HG03439 (cell line): ENCODE data around the gene TMEM150A.
"Not testable (repeated sequence)": the region's sequence is repeated elsewhere in the genome, so short reads cannot be mapped to it uniquely, and the experiment has no call there.

Experiments used
- ATAC-seq: cut with Tn5 transposase; IDR thresholded peaks from one replicate; pipeline ENCODE4 v1.9.1; 2021; ENCODE audit warnings: mild to moderate bottlenecking, moderate library complexity; ENCODE audit not compliant: unreplicated experiment

TMEM150A gene, protein sequence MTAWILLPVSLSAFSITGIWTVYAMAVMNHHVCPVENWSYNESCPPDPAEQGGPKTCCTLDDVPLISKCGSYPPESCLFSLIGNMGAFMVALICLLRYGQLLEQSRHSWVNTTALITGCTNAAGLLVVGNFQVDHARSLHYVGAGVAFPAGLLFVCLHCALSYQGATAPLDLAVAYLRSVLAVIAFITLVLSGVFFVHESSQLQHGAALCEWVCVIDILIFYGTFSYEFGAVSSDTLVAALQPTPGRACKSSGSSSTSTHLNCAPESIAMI

DNA sequence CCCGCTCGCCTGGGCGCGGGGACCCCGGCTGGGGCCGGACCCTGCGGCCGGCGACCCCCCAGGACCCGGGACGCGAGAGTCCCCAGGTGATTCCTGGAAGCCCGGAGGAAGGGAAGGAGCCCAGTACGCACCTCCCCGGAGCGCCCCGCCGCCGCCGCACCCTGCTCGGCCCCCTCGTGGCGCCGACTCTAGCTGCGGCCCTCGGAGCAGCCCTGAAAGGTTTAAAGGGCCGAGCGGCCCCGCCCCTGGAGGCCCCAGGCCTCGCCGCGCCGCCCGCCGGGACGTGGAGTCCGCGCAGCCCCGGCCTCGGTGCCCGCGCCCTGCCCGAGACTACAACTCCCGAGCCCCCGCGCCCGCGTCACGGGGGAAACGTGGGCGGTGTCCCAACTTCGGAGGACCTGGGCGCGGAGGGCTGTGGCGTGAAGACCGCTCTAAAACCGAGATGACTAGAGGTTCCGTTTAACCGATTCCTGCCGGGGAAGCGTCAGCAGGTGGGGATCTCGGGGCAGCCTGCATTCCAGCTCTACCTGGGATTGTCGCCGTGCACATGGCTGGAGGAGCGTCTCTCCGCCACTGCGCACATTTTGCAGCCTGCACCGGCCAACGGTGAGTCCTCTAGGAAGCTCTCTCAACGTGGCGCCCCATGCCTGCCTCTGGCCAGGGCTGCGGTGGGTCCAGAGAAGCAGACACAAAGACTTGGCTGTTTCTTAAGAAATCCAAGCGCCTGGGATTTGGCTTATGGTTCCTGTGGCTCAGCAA lies at the start of gene TMEM150A:
TSS of gene TMEM150A (minus strand) at position 223 of the 759 bp plus-strand sequence. CDS start 750 bp downstream, outside the sequence.
- ATAC-seq = peak; percentile 91

DNA sequence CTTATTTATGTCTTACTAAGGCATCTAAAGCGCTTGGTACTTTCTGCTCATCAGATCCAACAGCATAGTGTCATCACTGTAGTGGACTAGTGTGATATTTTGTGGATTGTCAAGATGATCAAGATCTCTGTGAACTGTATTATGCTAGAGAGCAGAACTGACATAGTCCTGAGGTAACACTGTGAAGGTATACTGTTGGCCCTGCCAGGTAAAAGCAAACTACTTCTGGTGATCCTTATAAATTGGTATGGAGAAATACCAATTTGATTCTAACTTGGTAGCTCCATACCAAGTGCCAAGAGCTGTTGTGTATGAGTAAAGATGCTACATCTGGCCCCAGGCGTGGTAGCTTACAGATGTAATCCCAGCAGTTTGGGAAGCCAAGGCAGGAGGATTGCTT lies 49.6 kb upstream of the TMEM150A start:
- no peak for ATAC-seq

DNA sequence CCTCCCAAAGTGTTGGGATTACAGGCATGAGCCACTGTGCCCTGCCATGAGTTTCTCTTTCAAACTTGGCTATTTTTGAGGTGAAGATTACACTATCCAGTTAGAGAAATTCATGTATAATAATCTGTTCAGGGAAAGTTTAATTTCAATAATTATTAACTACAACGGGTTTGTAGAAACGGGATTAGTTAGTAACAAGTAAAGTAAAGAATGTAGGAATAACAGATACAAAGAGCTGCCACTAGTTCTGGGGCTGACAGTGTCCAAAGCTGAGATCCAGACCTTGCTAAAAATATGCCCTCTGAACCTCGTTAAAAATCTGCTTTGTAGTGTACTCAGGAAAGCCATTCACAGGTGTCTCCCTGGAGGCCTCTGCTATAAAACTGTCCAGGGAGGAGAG lies 48.6 kb upstream of the TMEM150A start:
- ATAC-seq = no peak

DNA sequence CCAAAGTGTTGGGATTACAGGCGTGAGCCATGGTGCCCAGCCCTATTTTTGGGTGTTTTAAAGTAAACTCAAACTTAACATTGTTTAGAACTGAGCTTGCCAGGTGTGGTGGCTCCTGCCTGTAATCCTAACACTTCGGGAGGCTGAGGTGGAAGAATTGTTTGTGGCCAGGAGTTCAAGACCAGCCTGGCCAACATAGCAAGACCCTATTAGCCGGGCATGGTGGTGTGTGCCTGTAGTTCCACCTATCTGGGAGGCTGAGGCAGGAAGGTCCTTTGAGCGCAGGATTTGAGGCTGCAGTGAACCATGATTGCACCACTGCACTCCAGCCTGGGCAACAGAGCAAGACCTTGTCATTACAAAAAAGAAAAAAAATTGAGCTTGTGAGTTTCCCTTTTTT lies 48.0 kb upstream of the TMEM150A start:
- no peak for ATAC-seq

DNA sequence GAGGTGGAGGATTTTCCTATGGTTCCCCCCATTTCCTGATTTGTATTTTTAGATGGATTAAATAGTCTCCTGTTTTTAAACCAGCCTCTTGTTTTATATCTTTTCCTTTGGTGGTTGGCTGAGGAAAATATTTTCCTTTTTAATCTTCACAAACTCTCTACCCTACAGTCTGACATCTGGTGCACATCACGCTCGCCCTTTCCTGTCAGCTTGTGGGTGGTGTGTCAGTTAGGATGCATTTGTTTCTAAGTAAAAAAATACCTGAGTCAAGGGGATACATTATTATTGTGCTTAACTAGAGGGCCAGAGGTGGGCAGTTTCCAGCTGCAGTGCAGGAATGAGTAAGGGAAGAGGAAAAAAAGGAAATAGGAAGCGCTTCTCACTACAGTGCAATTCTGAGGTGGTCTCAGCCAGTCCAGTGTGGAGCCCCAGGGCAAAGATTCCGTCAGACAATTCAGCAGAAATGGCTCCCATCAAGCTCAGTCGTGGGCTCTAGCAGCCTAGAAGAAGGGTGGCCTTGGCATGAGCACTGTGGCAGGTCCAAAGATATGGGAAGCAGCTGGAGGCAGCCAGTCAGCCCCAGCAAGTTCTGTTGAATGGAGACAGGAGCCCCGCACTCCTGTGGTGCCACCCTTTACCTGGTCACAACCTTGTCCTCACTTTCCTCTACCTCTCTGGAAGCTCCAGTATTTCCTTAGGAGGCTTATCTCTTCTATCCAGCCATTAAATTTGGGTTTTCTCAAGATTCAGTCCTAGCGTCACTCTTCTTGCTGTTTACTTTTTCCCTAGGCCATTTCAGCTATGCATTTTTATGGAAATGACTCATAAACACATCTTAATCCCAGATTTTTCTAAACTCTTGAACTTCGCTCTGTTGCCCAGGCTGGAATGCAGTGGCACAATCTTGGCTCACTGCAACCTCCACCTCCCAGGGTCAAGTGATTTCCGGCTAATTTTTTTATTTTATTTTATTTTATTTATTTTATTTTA lies 47.0 kb upstream of the TMEM150A start:
- ATAC-seq = no peak

DNA sequence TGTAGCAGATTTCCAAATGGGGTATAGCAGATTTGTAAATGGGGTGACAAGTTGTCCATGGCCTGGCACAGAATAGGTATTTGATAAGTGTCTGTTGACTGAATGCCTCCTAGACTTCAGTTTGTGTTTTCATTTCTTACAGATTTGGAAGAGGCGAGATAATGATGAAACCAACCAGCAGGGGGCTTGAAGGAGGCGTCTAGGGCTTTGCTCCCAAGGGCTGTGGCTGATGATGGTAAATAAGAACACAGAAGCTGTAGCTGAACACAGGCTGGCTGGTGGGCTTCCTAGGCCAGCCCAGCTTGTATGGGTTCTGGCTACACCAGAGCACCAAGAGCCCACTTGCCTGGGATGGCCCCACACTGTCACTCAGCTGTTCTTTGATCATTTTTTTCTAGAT lies 46.1 kb upstream of the TMEM150A start:
- no peak for ATAC-seq

DNA sequence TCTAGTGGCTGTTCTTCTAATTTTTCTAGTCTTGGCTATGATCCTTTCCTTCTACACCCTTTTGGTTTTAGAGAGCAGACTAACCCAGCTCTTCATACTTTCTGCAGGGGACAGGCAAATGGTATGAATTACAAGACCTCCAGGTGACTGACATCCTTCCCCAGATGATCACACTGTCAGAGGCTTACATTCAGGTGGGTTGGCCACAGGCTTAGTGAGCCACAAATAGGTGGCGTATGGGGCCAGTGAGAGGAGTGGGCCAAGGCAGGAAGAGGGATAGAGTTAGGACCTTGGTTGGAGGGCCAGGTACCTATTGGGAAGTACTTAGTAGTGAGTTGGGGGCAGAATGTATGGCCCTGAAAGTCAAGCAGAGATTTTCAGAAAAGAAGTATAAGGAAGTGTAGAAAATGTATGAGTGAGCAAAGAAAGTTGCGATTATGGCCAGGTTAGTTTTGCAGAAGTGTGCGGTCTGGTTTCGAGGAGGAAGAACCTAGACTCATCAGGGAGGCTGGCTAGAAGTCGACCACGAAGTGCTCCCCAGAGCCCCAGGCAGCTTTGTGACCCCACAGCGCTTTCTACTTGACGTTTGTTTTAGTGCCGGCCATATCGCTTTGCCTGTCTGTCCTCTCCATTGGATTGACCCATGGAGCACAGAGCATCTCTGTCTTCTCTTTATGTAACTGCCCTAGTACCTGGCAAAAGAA lies 45.5 kb upstream of the TMEM150A start:
- ATAC-seq = no peak

DNA sequence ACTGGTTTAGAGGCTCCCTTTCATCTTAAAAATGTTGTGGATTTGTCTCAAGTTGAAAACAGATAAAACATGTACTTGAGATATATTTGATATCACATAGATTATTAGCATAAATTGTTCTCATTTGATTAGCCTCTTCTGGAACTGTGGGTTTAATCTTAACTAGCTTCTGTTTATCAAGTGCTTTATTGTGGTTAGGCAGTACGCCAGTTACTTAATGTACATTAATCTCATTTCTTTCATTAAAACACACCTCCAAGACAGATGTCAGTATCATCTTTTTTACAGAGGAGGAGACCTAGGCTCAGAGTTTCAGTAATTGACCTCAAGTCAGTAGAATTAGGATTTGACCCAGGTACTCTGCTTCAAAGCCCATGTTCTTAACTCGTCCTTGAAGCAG lies 43.7 kb upstream of the TMEM150A start:
- ATAC-seq = no peak

DNA sequence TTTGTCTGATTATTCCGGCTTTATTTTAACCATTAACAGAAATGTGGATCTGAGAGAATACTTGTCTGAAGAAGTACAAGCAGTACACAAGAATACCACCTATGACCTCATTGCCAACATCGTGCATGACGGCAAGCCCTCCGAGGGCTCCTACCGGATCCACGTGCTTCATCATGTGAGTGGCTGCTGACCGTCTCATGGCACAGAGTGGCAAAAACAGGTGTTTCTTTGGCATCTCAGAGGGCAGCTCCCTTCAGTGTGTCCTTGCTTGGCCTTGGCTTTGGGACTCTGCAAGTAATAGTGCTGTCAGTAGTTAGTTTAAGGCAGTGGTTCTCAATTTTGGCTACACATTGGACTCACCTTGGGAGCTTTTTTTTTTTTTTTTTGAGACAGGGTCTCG lies 42.4 kb upstream of the TMEM150A start:
- no peak for ATAC-seq

DNA sequence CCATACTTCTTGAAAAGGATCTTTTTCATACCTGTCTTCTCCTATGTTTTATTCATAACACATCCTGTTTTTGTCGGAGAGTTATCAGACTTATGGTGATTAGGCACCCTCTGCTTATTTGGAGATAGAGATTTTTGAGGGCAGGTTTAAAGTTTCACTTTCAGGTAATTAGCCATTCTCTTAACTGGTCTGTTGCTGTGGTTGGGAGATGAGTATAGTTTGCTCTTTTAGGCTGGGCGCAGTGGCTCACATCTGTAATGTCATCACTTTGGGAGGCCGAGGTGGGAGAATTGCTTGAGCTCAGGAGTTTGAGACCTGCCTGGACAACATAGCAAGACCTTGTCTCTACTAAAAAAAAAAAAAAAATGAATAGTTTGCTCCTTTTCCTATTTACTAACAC lies 40.2 kb upstream of the TMEM150A start:
- no peak for ATAC-seq

DNA sequence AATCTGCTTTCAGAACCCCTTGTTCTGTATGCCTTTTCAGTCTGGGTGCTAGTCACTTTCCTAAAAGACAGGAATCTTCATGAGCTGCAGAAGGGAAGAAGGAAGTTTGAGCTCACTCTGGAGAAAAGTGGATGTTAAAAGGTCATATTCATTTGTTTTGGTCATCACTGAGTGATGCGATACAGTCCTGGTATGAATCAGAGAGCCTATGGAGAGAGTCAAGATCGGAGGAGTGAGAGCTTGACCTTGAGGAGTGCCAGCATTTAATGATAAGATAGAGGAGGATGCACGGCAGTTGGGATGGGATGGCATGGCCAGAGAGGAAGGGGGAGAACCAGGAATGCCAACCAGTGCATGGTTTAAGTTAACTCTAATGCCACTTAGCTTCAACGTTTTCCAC lies 33.1 kb upstream of the TMEM150A start:
- no peak for ATAC-seq

DNA sequence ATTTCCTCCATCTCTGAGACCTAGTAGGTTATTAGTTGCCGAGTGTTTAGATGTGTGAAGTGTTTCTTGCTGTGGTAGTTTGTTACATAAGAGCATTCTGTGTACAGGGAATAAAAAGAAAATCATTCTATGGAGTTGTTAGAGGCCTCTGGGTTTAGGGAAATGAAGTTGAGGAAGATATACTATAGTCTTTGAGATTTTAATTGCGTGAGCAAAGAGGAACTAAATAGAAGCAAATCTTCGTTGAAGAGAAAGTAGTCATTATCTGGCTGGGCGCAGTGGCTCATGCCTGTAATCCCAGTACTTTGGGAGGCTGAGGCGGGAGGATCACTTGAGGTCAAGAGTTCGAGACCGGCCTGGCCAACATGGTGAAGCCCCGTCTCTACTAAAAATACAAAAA lies 32.5 kb upstream of the TMEM150A start:
- ATAC-seq = no peak

DNA sequence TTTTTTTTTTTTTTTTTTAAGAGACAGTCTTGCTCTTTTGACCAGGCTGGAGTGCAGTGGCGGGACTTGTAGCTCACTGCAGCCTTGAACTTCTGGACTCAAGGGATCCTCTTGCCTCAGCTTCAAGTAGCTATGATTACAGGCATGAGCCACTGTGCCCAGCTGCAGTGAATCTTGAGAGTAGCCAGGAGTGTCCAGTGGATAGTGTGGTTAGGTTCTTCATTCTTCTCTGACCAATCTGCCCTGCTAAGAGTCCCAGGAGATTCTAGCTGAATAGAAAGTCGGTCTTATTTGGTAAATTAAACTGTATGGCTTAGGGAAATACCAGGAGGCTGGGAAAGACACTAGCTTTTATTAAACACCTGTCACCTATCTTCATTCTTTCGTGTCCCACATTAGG lies 28.8 kb upstream of the TMEM150A start:
- no peak for ATAC-seq

DNA sequence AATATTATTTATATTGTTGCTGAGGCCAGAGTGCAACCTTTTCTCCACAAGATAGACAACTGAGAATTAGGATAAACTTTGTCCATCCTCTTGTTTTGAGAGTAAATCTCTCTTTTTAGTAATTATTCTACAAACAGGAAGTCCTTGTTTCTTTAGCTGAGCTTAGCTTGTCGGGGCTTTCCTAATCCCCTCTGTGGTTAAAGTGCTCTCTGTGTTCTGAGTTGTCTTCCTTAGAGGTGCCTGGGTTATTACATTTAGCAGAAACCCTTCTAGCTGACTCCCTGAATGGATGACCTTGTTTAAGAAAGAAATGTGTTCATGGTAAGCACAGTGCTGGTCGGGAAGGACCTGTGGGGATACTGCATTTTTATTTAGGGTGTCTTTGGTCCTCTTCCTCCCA lies 26.2 kb upstream of the TMEM150A start:
- no peak for ATAC-seq

DNA sequence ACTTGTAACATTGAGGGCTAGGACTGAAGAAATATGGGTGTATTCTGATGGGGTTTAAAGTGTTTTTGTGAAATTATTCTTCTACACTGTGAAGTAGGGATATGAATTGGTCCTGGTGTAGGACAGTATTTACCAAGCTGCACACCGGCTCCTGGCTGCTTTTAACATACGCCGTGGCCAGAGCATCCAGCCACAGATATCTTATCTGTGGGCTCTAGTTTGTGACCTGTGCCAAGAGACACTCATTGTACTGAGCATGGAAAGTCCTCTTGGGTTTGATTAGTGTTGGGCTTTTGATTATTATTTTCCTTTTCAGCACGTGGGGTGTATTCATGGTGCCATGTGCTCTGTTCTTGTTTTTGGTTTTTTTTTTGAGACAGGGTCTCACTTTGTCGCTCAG lies 21.5 kb upstream of the TMEM150A start:
- no peak for ATAC-seq

DNA sequence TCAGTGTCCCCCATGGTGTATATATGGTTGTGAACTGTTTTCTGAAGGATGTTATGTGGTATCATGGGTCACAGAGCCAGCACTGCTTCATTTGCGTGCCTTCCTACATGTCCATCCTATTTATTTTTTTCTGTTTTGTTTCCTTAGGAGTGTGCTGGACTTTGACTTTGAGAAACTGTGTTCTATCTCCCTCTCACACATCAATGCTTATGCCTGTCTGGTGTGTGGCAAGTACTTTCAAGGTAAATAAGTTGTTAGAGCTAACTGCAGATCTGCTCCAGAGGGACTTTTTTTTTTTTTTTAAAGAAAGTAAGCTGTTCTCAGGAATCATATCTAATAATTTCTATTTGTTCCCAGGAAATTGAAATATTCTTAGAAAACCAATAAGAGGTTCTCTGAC lies 18.8 kb upstream of the TMEM150A start:
- ATAC-seq = no peak

DNA sequence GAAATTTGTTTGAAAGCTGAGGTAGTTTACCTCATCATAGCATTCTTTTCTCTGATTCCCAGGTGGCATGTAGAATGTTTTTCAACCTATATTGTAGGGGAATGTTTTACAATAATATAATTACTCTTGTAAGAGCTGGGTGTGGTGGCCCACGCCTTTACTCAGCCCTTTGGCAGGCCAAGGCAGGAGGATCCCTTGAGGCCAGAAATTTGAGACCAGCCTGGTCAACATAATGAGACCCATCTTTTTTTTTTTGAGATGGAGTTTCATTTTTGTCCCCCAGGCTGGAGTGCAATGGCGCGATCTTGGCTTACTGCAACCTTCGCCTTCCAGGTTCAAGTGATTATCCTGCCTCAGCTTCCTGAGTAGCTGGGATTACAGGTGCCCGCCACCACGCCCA lies 17.1 kb upstream of the TMEM150A start:
- no peak for ATAC-seq

DNA sequence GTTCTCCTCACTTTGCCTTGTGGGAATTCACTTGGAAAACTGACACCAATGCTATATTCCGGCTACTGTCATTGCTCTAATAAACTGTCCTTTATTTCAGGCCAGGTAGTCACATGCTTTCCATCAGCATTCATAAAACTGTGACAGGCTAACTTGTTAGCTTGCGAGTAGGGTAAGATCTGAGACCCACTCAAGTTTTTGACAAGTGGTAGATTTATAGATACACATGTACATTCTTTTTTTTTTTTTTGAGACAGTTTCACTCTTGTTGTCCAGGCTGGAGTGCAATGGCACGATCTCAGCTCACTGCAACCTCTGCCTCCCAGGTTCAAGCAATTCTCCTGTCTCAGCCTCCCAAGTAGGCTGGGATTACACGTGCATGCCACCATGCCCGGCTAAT lies 15.2 kb upstream of the TMEM150A start:
- ATAC-seq = not testable (repeated sequence)

DNA sequence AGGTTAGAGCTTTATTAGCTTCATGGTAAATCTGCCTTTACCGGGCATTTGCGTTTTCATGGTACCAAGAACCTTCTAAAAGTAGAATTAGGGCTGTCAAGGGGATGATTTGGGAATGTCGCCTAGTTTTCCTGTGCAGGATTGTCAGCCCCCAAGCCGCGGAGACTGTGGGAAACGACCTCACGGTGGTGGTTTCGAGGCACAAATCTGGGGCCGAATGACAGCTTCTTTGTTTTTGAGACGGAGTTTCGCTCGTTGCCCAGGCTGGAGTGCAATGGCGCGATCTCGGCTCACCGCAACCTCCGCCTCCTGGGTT lies 12.9 kb upstream of the TMEM150A start:
- no peak for ATAC-seq

DNA sequence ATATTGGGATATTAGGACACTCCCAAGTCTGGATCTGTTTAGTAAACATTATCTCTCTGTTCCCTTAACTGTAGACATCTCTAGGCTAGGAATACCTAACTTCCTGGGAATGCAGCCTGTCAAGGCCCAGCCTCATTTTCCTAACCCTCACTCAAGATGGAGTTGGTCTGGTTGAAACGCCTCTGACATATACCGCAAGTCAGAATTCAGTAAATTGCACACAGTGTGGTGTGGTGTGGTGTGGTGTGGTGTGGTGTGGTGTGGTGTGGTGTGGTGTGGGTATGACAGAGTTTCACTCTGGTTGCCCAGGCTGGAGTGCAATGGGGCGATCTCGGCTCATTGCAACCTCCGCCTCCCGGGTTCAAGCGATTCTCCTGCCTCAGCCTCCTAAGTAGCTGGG lies 12.3 kb upstream of the TMEM150A start:
- ATAC-seq = not testable (repeated sequence)
